H1 (cell line): Measurements from ENCODE around the gene UBTD1. TPM values are rescaled to one million over a fixed set of nuclear protein-coding genes. Genes with fewer than 3 reads are reported as not detected.

Experiments used
- CTCF ChIA-PET: fragments of 300-600 bp; sonication (Branson Sonifier 250); formaldehyde crosslinking; loops from one replicate; lab custom pipeline; 2021; ENCODE audit not compliant: partially characterized antibody; lab: Charles Lee
- POLR2A ChIA-PET: fragments of 300-600 bp; sonication (Branson Sonifier 250); formaldehyde crosslinking; loops from one replicate; lab custom pipeline; 2021; ENCODE audit warnings: inconsistent platforms; ENCODE audit not compliant: partially characterized antibody; lab: Charles Lee
- DNase-seq, 2 experiments: peaks; one replicate each; pipeline versions ENCODE4 v3.0.0 to v3.0.0-alpha.2; 2010 to 2022; ENCODE audit warnings: low spot score in 2 of 2, low read depth in 1 of 2, mixed read lengths in 1 of 2
- FAIRE-seq: peaks from 2 replicates; lab custom pipeline; 2011; peaks lifted over from hg19 to GRCh38; lab: Jason Lieb, UNC
- H2AFZ ChIP-seq: 2 replicates; pipeline ENCODE4 v1.8.1; 2012; ENCODE audit warnings: low read length, inconsistent platforms
- H2AK5ac ChIP-seq: 2 replicates; pipeline ENCODE4 v1.6.1; 2013; ENCODE audit warnings: low read depth, low read length
- H2BK120ac ChIP-seq: replicated peaks from 2 replicates; pipeline ENCODE3; 2013; ENCODE audit warnings: low read depth, low read length, inconsistent platforms
- H2BK12ac ChIP-seq: 2 replicates; pipeline ENCODE4 v1.6.1; 2013; ENCODE audit warnings: low read depth, low read length
- H2BK15ac ChIP-seq: 2 replicates; pipeline ENCODE4 v1.6.1; 2013; ENCODE audit warnings: low read length
- H2BK20ac ChIP-seq: 2 replicates; pipeline ENCODE4 v1.6.1; 2013; ENCODE audit warnings: low read length
- H2BK5ac ChIP-seq: 2 replicates; pipeline ENCODE4 v1.6.1; 2013; ENCODE audit warnings: low read depth, low read length
- H3K14ac ChIP-seq: 2 replicates; pipeline ENCODE4 v1.6.1; 2013; ENCODE audit warnings: inconsistent platforms; ENCODE audit not compliant: insufficient read length
- H3K18ac ChIP-seq: 2 replicates; pipeline ENCODE4 v1.6.1; 2013; ENCODE audit warnings: low read length; ENCODE audit errors: extremely low read depth
- H3K23ac ChIP-seq: 2 replicates; pipeline ENCODE4 v1.6.1; 2013; ENCODE audit warnings: inconsistent platforms; ENCODE audit not compliant: insufficient read length
- H3K23me2 ChIP-seq: 2 replicates; pipeline ENCODE4 v1.6.1; 2013; ENCODE audit warnings: low read depth, low read length
- H3K27ac ChIP-seq: 2 replicates; pipeline ENCODE4 v1.6.1; 2011; ENCODE audit warnings: low read depth, low read length, inconsistent platforms
- H3K27me3 ChIP-seq, 4 experiments: replicated peaks in 1 of 4; 1 replicate in 1 of 4; 2 replicates in 3 of 4; pipeline versions ENCODE4 v1.6.1 to v1.8.1; 2011 to 2013; ENCODE audit warnings: low read length in 3 of 4, mild to moderate bottlenecking in 3 of 4, inconsistent platforms in 2 of 4, mixed read lengths in 2 of 4, moderate library complexity in 1 of 4; ENCODE audit not compliant: control insufficient read depth in 3 of 4, insufficient read depth in 3 of 4; ENCODE audit errors: extremely low read depth in 1 of 4
- H3K36me3 ChIP-seq, 4 experiments: 2 replicates each; pipeline versions ENCODE4 v1.6.1 to v1.8.1; 2011 to 2013; ENCODE audit warnings: mild to moderate bottlenecking in 4 of 4, low read length in 3 of 4, moderate library complexity in 2 of 4, control low read depth in 1 of 4, inconsistent platforms in 1 of 4; ENCODE audit not compliant: insufficient read depth in 4 of 4, control insufficient read depth in 2 of 4
- H3K4ac ChIP-seq: replicated peaks from 2 replicates; pipeline ENCODE3; 2013; ENCODE audit warnings: low read length, low read depth, mixed read lengths, inconsistent platforms; ENCODE audit not compliant: insufficient read length
- H3K4me1 ChIP-seq, 4 experiments: replicated peaks in 1 of 4; 1 replicate in 1 of 4; 2 replicates in 3 of 4; pipeline versions ENCODE4 v1.6.1 to v1.8.1; 2011 to 2013; ENCODE audit warnings: low read length in 3 of 4, inconsistent platforms in 2 of 4, mixed read lengths in 1 of 4; ENCODE audit not compliant: insufficient read depth in 4 of 4, control insufficient read depth in 3 of 4
- H3K4me2 ChIP-seq, 2 experiments: 2 replicates each; pipeline versions ENCODE4 v1.6.1 to v1.8.1; 2011 to 2013; ENCODE audit warnings: low read depth in 2 of 2, low read length in 2 of 2, control low read depth in 1 of 2, inconsistent platforms in 1 of 2, mild to moderate bottlenecking in 1 of 2; ENCODE audit not compliant: insufficient read depth in 1 of 2
- H3K4me3 ChIP-seq, 4 experiments: fragments of 200-600, 300-600 bp in 1 of 4; sonication (generic), shearing (Covaris generic), sonication (Bioruptor Twin) in 1 of 4; 2 replicates each; pipeline versions ENCODE4 v1.5.1 to v1.8.1; 2011 to 2016; ENCODE audit warnings: low read length in 4 of 4, low read depth in 3 of 4, control low read depth in 2 of 4, inconsistent platforms in 2 of 4, mild to moderate bottlenecking in 2 of 4, mixed read lengths in 1 of 4, moderate library complexity in 1 of 4; ENCODE audit not compliant: insufficient read depth in 2 of 4; ENCODE audit errors: extremely low read depth in 1 of 4
- H3K56ac ChIP-seq: replicated peaks from 2 replicates; pipeline ENCODE3; 2013; ENCODE audit warnings: low read depth, mild to moderate bottlenecking, mixed read lengths, low read length, inconsistent platforms; ENCODE audit not compliant: insufficient read length
- H3K79me1 ChIP-seq: 2 replicates; pipeline ENCODE4 v1.6.1; 2013; ENCODE audit warnings: low read depth, low read length, control low read depth
- H3K79me2 ChIP-seq, 2 experiments: 2 replicates each; pipeline versions ENCODE4 v1.6.1 to v1.8.1; 2012 to 2013; ENCODE audit warnings: low read length in 2 of 2, mild to moderate bottlenecking in 2 of 2, inconsistent platforms in 1 of 2; ENCODE audit not compliant: insufficient read depth in 2 of 2, control insufficient read depth in 1 of 2
- H3K9ac ChIP-seq, 4 experiments: replicated peaks in 1 of 4; 1 replicate in 1 of 4; 2 replicates in 3 of 4; pipeline versions ENCODE4 v1.6.1 to v1.8.1; 2011 to 2013; ENCODE audit warnings: low read depth in 3 of 4, low read length in 3 of 4, control low read depth in 2 of 4, mild to moderate bottlenecking in 2 of 4, moderate library complexity in 2 of 4, inconsistent platforms in 1 of 4; ENCODE audit errors: extremely low read depth in 1 of 4
- H3K9me3 ChIP-seq, 2 experiments: 2 replicates each; pipeline versions ENCODE4 v1.6.1 to v1.8.1; 2012 to 2013; ENCODE audit warnings: mild to moderate bottlenecking in 2 of 2, moderate library complexity in 2 of 2, control low read depth in 1 of 2, inconsistent platforms in 1 of 2, low read depth in 1 of 2, low read length in 1 of 2, mixed read lengths in 1 of 2; ENCODE audit not compliant: insufficient read depth in 2 of 2
- H4K20me1 ChIP-seq, 2 experiments: replicated peaks in 1 of 2; 2 replicates each; pipeline versions ENCODE3 to v1.8.1; 2011 to 2013; ENCODE audit warnings: inconsistent platforms in 2 of 2, low read length in 2 of 2, mild to moderate bottlenecking in 1 of 2; ENCODE audit not compliant: insufficient read depth in 2 of 2, control insufficient read depth in 1 of 2
- H4K5ac ChIP-seq: 2 replicates; pipeline ENCODE4 v1.6.1; 2013; ENCODE audit warnings: low read length, low read depth, mixed read lengths, inconsistent platforms; ENCODE audit not compliant: insufficient read length
- H4K8ac ChIP-seq: 2 replicates; pipeline ENCODE4 v1.8.0; 2013; ENCODE audit warnings: mild to moderate bottlenecking, moderate library complexity, low read length, inconsistent platforms; ENCODE audit not compliant: insufficient read depth; ENCODE audit errors: extremely low read depth
- H4K91ac ChIP-seq: replicated peaks from 2 replicates; pipeline ENCODE3; 2013; ENCODE audit warnings: low read length, mixed read lengths, inconsistent platforms; ENCODE audit not compliant: insufficient read length
- ASH2L ChIP-seq: fragments of 200-600, 300-600 bp; sonication (generic); IDR thresholded peaks from one replicate; pipeline ENCODE4 v1.7.1; 2017; ENCODE audit warnings: low read length
- BCL11A ChIP-seq, 2 experiments: IDR thresholded peaks; one replicate each; pipeline ENCODE4 v1.6.1; 2011; ENCODE audit warnings: low read depth in 2 of 2, low read length in 2 of 2, mild to moderate bottlenecking in 2 of 2
- CTBP2 ChIP-seq: IDR thresholded peaks from 2 replicates; pipeline ENCODE4 v1.7.0; 2011; ENCODE audit warnings: borderline replicate concordance, mild to moderate bottlenecking, moderate library complexity, mixed read lengths, low read length; ENCODE audit not compliant: insufficient read depth, insufficient read length
- GTF2F1 ChIP-seq: IDR thresholded peaks from 2 replicates; pipeline ENCODE4 v1.6.1; 2012; ENCODE audit warnings: low read depth, low read length, improper control_type of control experiment, borderline replicate concordance
- NANOG ChIP-seq: IDR thresholded peaks from 2 replicates; pipeline ENCODE4 v1.6.1; 2011; ENCODE audit warnings: low read length, low read depth, mild to moderate bottlenecking, inconsistent platforms; ENCODE audit not compliant: insufficient read depth, poor library complexity, severe bottlenecking
- PHF8 ChIP-seq: fragments of 200-600 bp; sonication (generic); conservative IDR thresholded peaks from 2 replicates; pipeline ENCODE4 v1.7.1; 2012; ENCODE audit warnings: low read depth, mild to moderate bottlenecking, inconsistent platforms, low read length, moderate library complexity
- POLR2A ChIP-seq, 2 experiments: IDR thresholded peaks; 1 replicate in 1 of 2; 2 replicates in 1 of 2; pipeline ENCODE4 v1.6.1; 2011; ENCODE audit warnings: low read depth in 2 of 2, low read length in 2 of 2, mild to moderate bottlenecking in 2 of 2; ENCODE audit errors: control extremely low read depth in 1 of 2
- POLR2AphosphoS5 ChIP-seq: IDR thresholded peaks from 2 replicates; pipeline ENCODE4 v1.6.1; 2011; ENCODE audit warnings: low read depth, low read length
- SP4 ChIP-seq: IDR thresholded peaks from 2 replicates; pipeline ENCODE4 v1.6.1; 2012; ENCODE audit warnings: low read length, inconsistent platforms
- SUZ12 ChIP-seq: fragments of 200-600 bp; sonication (generic); IDR thresholded peaks from 2 replicates; pipeline ENCODE4 v1.6.1; 2012; ENCODE audit warnings: mild to moderate bottlenecking, inconsistent platforms, low read length, moderate library complexity, mixed read lengths
- WGBS, 2 experiments: shearing (Covaris generic) in 1 of 2; methylation state at CpG; one replicate each; pipeline versions ENCODE4 v1.1.6 to v1.1.7; 2013 to 2015; ENCODE audit warnings: low lambda C conversion rate in 2 of 2, mixed read lengths in 2 of 2, inconsistent platforms in 1 of 2, low coverage in 1 of 2, missing lambda C conversion rate in 1 of 2; ENCODE audit not compliant: insufficient replicate concordance in 2 of 2, insufficient coverage in 1 of 2, insufficient read length in 1 of 2; ENCODE audit errors: extremely low coverage in 1 of 2, missing lambda C conversion rate in 1 of 2; 5-methylcytosine and 5-hydroxymethylcytosine counted together
- polyA plus RNA-seq, 7 experiments: library from polyadenylated mRNA; depleted of rRNA in 3 of 7; stranded (reverse) in 5 of 7; unstranded in 2 of 7; fragments of >200 nt in 5 of 7; fragments of 200-250 nt in 2 of 7; gene quantifications; 1 replicate in 5 of 7; 2 replicates in 1 of 7; 4 replicates in 1 of 7; pipeline versions ENCODE4 v1.2.1 to v1.2.3, GENCODE V29; 2011 to 2013; ENCODE audit warnings: missing spikeins in 2 of 7, mixed read lengths in 2 of 7
- total RNA-seq: library from RNA; stranded (reverse); fragmentation: NEBNext Ultra II Directional; extraction: Animal tissue kit (Norgen Biotek cat#: 25700); gene quantifications from 2 replicates; pipeline ENCODE4 v1.2.1, GENCODE V29; 2021
- TF ChIP-seq, protein P1 (sequence below), 3 experiments: IDR thresholded peaks; 1 replicate in 2 of 3; 2 replicates in 1 of 3; pipeline versions ENCODE4 v1.5.1 to v1.6.1; 2011; ENCODE audit warnings: low read length in 3 of 3, mild to moderate bottlenecking in 3 of 3, inconsistent platforms in 2 of 3, low read depth in 1 of 3, moderate library complexity in 1 of 3; ENCODE audit not compliant: insufficient read depth in 1 of 3; ENCODE audit errors: control extremely low read depth in 1 of 3

UBTD1 gene
- total and polyA plus RNA-seq, 2 of the 8 experiments (the other 6 are each of a cell fraction or from before 2014, with no cell fraction given): 22.3 to 36.2 TPM

DNA sequence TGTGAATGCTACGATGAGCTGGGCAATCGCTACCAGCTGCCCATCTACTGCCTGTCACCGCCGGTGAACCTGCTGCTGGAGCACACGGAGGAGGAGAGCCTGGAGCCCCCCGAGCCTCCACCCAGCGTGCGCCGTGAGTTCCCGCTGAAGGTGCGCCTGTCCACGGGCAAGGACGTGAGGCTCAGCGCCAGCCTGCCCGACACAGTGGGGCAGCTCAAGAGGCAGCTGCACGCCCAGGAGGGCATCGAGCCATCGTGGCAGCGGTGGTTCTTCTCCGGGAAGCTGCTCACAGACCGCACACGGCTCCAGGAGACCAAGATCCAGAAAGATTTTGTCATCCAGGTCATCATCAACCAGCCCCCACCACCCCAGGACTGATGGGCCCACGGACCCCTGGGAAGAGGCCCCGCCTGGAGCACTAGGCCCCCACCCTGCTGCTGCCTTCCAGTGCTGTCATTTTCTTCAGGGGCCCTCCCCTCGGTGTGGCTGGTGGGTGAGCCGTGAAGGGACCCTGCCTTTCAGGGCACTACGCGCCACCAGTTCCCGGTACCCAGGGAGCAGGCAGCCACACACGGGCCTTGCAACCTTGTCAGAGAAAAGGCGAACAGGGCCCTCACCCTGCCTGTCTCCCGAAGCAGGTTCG is 71.5 kb downstream of the UBTD1 start:
- no peak overlapping the region for H4K5ac ChIP-seq
- no peaks in the 10 kb centered on the region for H3K79me1 ChIP-seq
- H3K56ac ChIP-seq: no peak overlapping the region
- no peak overlapping the region for H2BK5ac ChIP-seq
- no peak overlapping the region for H2BK20ac ChIP-seq
- H4K8ac ChIP-seq: no peak overlapping the region
- H3K4ac ChIP-seq: no peak overlapping the region
- no peak overlapping the region for H3K14ac ChIP-seq
- ChIA-PET CTCF (interaction anchor here (0.8 to 12.9 kb wide), 10 partner anchors 13 to 104 kb away, joined by 3 to 169 read pairs (median 18); partner anchors contain the start of genes C10orf62 and HOGA1), POLR2A (no interaction called here)
- no peak for DNase-seq
- no peak overlapping the region for H4K91ac ChIP-seq
- H2AK5ac ChIP-seq: no peak overlapping the region
- H2BK12ac ChIP-seq: no peak overlapping the region
- H3K18ac ChIP-seq: no peak overlapping the region
- no peak overlapping the region for H3K23ac ChIP-seq
- WGBS, 2 experiments: 94% methylated on average over 26 of the region's 33 CpGs; no CpG with 5 or more reads in 1 of the 2 experiments
- no peak overlapping the region for H2AFZ ChIP-seq
- H3K36me3 ChIP-seq: peaks cover 0 to 14% (median 2%) of the 10 kb centered on the region in 4 experiments; a peak in 4 of 8 replicates
- H3K9me3 ChIP-seq: no peaks in the 10 kb centered on the region
- H3K23me2 ChIP-seq: no peaks in the 10 kb centered on the region
- no peak overlapping the region for H2BK15ac ChIP-seq
- H4K20me1 ChIP-seq: peaks cover 0 to 2% of the 10 kb centered on the region in 2 experiments
- H3K27ac ChIP-seq: no peak overlapping the region
- H3K27me3 ChIP-seq: no peaks in the 10 kb centered on the region
- H3K9ac ChIP-seq: no peak overlapping the region
- FAIRE-seq: no peak
- no peaks in the 10 kb centered on the region for H3K79me2 ChIP-seq
- no peak overlapping the region for H3K4me2 ChIP-seq
- no peak overlapping the region for H2BK120ac ChIP-seq
- H3K4me3 ChIP-seq: no peak overlapping the region
- H3K4me1 ChIP-seq: peaks cover 2 to 6% (median 4%) of the 10 kb centered on the region in 4 experiments; a peak in 3 of 7 replicates
- no peak for TF ChIP-seq BCL11A (IDR thresholded peaks at IDR 0.05; ENCODE audit: low read depth in 2 of 2, low read length in 2 of 2)
- TF ChIP-seq, protein P1, sequence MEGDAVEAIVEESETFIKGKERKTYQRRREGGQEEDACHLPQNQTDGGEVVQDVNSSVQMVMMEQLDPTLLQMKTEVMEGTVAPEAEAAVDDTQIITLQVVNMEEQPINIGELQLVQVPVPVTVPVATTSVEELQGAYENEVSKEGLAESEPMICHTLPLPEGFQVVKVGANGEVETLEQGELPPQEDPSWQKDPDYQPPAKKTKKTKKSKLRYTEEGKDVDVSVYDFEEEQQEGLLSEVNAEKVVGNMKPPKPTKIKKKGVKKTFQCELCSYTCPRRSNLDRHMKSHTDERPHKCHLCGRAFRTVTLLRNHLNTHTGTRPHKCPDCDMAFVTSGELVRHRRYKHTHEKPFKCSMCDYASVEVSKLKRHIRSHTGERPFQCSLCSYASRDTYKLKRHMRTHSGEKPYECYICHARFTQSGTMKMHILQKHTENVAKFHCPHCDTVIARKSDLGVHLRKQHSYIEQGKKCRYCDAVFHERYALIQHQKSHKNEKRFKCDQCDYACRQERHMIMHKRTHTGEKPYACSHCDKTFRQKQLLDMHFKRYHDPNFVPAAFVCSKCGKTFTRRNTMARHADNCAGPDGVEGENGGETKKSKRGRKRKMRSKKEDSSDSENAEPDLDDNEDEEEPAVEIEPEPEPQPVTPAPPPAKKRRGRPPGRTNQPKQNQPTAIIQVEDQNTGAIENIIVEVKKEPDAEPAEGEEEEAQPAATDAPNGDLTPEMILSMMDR (IDR thresholded peaks at IDR 0.05; ENCODE audit: control extremely low read depth in 1 of 3, insufficient read depth in 1 of 3, low read depth in 1 of 3, low read length in 3 of 3): no peak
- no peak for TF ChIP-seq POLR2AphosphoS5
- TF ChIP-seq CTBP2: no peak
- no peak for TF ChIP-seq SUZ12
- no peak for TF ChIP-seq PHF8
- no peak for TF ChIP-seq POLR2A (IDR thresholded peaks at IDR 0.05; ENCODE audit: control extremely low read depth in 1 of 2, low read depth in 2 of 2, low read length in 2 of 2)
- no peak for TF ChIP-seq ASH2L
- TF ChIP-seq GTF2F1: no peak
- no peak for TF ChIP-seq SP4
- TF ChIP-seq NANOG: no peak
